HS-5 (cell line): Measurements from ENCODE around the gene SPATS2.
"Not testable (repeated sequence)": the region's sequence is repeated elsewhere in the genome, so short reads cannot be mapped to it uniquely, and the experiment has no call there.

ENCODE experiments used
- DNase-seq: peaks from one replicate; pipeline ENCODE4 v3.0.0-alpha.2; 2012; ENCODE audit warnings: low read depth

The SPATS2 gene

GRCh38 chr12:49518914-49519573 is 151.8 kb downstream of the SPATS2 start:
- no peak for DNase-seq

DNA sequence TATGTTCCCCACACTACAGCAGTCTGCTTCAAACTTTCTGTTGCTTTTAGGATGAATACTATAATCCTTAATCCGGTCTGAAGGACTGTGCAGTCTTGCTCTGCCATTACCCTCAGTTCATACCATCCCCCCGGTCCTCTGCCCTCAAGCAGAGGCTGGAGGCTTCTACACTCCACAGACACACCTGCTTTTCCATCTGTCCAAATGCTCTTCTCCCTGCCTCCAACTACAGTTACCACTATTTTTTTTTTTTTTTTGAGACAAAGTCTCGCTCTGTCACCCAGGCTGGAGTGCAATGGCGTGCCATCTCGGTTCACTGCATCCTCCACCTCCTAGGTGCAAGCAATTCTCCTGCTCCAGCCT is 152.3 kb downstream of the SPATS2 start:
- DNase-seq: no peak

GRCh38 chr12:49521389-49521788 is 154.1 kb downstream of the SPATS2 start:
- DNase-seq: no peak

- no peak for DNase-seq
Measured at GRCh38 chr12:49524660-49525324, 157.5 kb downstream of the SPATS2 start.

DNA sequence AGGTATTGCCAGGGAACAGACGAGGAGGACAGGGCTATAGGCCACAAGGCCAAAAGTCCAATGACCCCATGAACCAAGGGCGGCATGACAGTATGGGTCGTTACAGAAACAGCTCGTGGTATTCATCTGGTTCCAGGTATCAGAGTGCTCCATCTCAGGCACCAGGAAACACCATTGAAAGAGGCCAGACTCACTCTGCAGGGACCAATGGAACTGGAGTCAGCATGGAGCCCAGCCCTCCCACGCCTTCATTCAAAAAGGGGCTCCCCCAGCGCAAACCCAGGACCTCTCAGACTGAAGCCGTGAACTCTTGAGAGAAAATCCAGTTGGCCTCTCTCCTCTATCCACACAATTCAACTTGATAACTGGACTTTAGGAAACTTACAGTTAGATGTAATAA is 158.7 kb downstream of the SPATS2 start:
- DNase-seq: no peak

GRCh38 chr12:49527361-49528130 is 160.3 kb downstream of the SPATS2 start:
- no peak for DNase-seq

DNA sequence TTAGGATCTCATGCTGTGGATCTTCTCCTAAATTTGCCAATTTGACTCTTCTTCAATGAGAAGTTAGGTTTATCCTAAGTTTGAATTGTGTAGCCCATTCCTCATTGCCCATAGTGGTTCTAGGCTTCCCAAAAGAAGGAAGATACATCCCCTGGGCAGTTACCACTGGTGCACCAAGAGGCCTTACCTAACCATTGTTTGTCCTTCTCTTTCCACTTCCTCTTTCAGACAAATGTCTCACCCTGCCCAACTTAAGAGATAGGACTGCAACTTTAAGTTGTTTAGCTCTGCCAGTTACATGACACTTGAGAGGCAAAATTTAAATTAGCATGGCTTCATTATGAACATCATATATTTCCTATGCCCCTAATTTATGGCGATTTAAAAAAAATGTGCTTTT is 162.2 kb downstream of the SPATS2 start:
- DNase-seq: no peak

DNA sequence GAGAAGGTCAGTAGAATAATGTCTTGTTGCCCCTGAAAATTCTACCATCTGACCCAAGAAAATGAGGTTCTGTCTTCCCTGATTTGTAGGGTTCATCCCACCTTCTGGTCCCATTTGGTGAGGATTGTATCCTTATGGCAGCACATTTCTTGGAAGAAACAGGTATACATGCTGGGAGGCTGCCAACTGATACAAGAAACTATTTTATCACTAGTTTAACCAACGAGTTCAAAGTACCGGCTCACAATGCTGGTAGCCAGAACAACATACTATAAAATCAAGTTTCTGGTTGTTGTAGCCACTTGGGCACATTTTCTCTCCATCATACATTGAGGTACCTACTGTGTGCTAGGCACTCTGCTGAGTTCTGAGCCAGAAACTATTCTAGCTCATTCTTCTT is 164.5 kb downstream of the SPATS2 start:
- no peak for DNase-seq

DNA sequence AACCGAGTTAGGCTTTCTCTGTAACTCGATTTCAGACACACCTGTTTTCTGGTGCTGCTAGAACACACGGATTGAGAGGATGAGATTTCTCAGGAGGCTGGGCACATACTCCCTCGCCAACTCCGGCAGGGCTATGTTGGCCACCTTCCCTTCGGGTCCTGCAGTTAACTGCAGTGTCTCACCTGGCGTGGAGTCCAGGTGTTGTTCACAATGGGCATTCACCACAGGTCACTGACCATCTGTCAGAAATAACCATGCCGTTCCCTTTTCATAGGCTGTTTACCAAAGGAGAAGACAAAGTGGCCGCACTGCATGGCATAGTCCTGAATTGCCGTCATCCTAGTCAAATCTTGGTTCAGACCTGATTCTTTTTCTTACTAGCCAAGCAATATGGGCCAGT is 166.1 kb downstream of the SPATS2 start:
- DNase-seq: no peak

GRCh38 chr12:49534122-49534521 is 166.9 kb downstream of the SPATS2 start:
- DNase-seq: not testable (repeated sequence)

GRCh38 chr12:49534731-49535278 is 167.5 kb downstream of the SPATS2 start:
- DNase-seq: no peak

- DNase-seq: no peak
Measured at GRCh38 chr12:49535921-49536525, 168.8 kb downstream of the SPATS2 start.

DNA sequence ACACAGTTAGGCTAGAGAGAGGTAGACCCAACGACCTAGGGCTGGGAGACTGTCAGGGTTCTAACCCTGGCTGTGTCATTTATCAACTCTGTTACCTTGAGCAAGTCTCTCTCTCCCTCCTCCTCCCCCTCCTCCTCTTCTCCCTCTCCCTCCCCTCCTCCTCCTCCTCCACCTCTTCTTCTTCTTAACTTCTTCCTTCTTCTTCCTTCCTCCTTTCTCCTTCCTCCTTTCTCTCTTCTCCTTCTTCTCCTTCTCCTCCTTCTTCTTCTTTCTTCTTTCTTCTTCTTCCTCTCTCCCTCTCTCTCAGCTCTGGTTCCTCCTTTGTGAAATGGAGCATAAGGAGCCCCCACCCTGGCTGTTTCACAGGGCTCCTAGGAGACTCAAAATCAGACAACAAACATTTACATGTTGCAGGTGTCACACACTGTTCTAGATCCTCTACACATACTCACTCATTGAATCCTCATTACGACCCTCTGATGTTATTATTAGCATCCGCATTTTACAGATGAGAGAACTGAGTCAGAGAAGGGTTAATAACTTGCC is 169.3 kb downstream of the SPATS2 start:
- DNase-seq: no peak

DNA sequence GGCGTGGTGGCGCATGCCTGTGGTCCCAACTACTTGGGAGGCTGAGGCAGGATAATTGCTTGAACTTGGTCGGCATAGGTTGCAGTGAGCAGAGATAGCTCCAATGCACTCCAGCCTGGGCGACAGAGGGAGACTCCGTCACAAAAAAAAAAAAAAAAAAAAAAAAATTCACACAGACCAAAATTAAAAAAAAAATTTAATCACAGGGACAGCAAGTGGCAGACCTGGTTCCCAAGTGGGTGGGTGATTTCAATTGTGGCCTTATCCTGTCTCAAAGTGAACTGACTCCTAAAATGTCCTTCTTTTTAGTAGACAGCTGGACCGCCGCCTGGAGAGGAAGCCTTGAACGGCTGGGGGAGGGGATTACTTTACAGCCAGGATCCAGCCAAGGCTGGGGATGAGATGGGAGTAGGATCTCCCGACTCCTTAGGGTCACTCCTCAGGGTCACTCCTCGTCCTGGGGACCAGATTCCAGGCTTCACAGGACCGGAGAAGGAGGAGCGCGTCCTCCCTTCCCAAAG is 170.0 kb downstream of the SPATS2 start:
- no peak for DNase-seq

- DNase-seq: no peak
Measured at GRCh38 chr12:49537752-49538509, 170.7 kb downstream of the SPATS2 start.

DNA sequence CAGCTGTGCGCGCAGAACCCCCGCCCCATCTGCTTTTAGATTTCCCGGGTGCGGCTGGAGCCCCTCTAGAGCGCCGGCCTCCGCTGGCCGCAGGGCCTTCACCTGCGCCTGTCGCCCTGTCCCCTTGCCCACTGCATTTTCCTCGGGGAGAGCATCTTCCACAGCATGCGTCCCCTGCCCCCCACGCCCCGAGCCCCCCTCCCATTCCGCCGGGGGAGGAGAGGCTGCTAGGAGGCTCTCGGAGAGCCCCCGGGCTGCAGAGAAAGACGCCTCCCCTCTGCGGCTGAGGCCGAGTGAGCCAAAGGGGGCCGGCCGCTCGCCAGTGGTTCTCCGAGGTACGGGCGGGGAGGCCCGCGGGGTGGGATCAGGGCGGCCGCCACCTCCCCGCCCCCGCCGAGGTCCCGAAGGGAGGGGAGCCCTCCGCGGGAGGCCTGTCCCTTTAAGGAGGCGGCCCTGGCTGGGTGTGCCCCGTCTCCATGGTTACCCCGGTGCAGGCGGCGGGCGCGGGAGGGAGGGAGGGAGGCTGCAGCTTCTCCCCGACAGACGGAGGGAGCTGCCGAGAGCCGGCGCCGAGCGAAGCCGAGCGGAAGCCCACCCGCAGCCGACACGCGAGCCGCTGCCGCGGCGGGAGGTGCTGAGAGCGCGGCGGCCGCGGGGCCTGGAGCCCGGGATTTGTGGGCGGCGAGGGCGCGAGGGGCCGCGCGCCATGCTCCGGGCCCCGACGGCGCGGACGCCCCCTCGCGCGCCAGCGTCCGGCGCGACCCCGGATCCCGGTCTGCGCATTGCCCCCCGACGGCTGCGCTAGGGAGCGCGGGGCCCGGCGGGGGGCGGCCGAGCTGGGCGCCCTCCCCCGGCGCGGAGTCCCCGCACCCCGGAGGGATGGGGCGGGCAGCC is 171.5 kb downstream of the SPATS2 start, which contains the start of gene KCNH3:
KCNH3 (plus strand) TSS at position 521 of the 894 bp plus-strand sequence. CDS start 387 bp downstream, outside the sequence.
- DNase-seq: peak; percentile 25

- DNase-seq: no peak
Measured at GRCh38 chr12:49539406-49540228, 172.4 kb downstream of the SPATS2 start.

DNA sequence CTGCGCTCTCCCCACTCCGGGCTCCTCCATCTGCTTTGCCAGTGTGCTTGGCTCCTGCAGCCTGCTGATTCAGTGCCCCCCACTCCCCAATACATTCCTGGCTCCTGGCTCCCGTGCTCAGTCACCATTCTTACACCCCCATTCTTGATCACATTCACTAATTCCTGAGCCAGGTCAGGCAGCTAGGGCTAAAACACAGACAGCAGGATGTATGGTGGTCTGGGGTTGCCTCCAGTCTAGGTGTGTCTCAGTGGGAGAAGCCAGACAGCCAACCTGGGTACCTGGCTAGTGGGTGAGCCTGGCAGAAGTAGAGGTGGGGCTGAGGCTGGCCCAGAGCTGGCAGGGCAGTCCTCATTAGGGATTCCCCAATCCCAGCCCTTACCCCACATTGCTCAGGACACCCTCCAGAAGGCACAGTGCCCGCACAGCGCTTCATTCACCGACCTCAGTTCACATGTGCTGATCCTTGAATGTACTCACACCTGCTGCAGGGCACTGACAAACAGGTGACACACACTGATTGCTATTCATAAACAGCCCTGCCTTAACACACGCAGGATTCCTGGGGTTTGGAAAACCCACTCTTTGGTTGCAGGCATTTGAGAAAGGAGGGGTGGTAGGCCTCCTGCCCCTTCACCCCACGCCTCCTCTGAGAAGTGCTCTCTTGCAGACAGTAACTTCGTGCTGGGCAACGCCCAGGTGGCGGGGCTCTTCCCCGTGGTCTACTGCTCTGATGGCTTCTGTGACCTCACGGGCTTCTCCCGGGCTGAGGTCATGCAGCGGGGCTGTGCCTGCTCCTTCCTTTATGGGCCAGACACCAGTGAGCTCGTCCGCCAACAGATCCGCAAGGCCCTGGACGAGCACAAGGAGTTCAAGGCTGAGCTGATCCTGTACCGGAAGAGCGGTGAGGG is 173.2 kb downstream of the SPATS2 start:
- DNase-seq: no peak
